Thoracic aorta (tissue), 2 donors: ENCODE results near the gene MAP4. TPM values are rescaled to one million over a fixed set of nuclear protein-coding genes. Genes with fewer than 3 reads are reported as not detected.
A peak's percentile ranks its signal among the peaks of the same experiment; 100 is the strongest.

Experiments used
- ATAC-seq: fragments of 150-250 bp; one replicate; pipeline ENCODE4 v1.8.0; 2017; ENCODE audit warnings: low read depth; ENCODE audit not compliant: insufficient number of reproducible peaks, low FRiP score
- DNase-seq: peaks from one replicate; pipeline ENCODE4 v3.0.0-alpha.2; 2020; ENCODE audit warnings: low spot score
- H3K27ac ChIP-seq, 2 donors: fragments of 200-600 bp; sonication (generic); 1 replicate in 1 of 2; 2 replicates in 1 of 2; pipeline ENCODE4 v1.5.1; 2016; ENCODE audit warnings: mild to moderate bottlenecking in 2 of 2, moderate library complexity in 2 of 2
- H3K27me3 ChIP-seq: fragments of 200-600 bp; sonication (generic); replicated peaks from 2 replicates; pipeline ENCODE4 v1.6.0; 2016; ENCODE audit warnings: mild to moderate bottlenecking; ENCODE audit not compliant: insufficient read depth
- H3K36me3 ChIP-seq: fragments of 200-600 bp; sonication (generic); one replicate; pipeline ENCODE4 v1.5.1; 2016
- H3K4me1 ChIP-seq, 2 donors: fragments of 200-600 bp; sonication (generic); 1 replicate in 1 of 2; 2 replicates in 1 of 2; pipeline versions ENCODE4 v1.5.1 to v1.6.0; 2016; ENCODE audit warnings: low read depth in 2 of 2, mild to moderate bottlenecking in 1 of 2; ENCODE audit not compliant: control insufficient read depth in 1 of 2
- H3K4me3 ChIP-seq: fragments of 200-600 bp; sonication (generic); 2 replicates; pipeline ENCODE4 v1.5.1; 2016; ENCODE audit warnings: mild to moderate bottlenecking
- H3K9me3 ChIP-seq: fragments of 200-600 bp; sonication (generic); 2 replicates; pipeline ENCODE4 v1.5.1; 2016
- total RNA-seq, 2 donors: library from RNA; depleted of rRNA; stranded (reverse); fragments of >200 nt; gene quantifications; one replicate each; pipeline versions ENCODE4 v1.1.0 to v1.2.3, GENCODE V29; 2016
- TF ChIP-seq, protein P1 (sequence below): fragments of 200-600 bp; sonication (generic); IDR thresholded peaks from one replicate; pipeline ENCODE4 v1.5.1; 2019; ENCODE audit warnings: antibody characterized with exemption

Gene MAP4
- total RNA-seq, 2 donors from 2014 or later, result 252 to 264 TPM

DNA sequence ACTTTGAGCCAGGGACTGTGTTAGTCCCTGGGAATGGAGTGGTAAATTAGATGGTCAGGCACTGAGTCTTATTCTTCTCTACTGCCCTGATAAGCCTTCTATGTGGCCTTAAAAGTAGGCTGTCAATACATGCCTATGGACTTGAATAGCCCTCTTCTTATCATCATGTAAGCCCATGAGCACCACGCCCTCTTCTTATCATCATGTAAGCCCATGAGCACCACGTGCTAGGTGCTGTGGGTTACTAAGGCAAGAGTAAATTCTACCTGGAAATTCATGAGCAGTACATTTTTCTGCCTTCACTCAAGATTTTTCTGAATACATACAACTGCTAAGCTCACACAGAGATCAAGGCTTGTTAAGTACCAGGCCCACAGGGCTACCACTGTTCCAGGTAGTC lies 144.8 kb downstream of the MAP4 start:
- DNase-seq (no peak), ATAC-seq (no peak)
- Histone ChIP-seq H3K27ac (no peak overlapping the region), H3K9me3 (no peaks in the 10 kb centered on the region), H3K4me1 (peaks cover 7 to 22% of the 10 kb centered on the region in 2 donors), H3K36me3 (peaks cover 68% of the 10 kb centered on the region), H3K4me3 (no peak overlapping the region), H3K27me3 (no peaks in the 10 kb centered on the region)
- TF ChIP-seq, protein P1, sequence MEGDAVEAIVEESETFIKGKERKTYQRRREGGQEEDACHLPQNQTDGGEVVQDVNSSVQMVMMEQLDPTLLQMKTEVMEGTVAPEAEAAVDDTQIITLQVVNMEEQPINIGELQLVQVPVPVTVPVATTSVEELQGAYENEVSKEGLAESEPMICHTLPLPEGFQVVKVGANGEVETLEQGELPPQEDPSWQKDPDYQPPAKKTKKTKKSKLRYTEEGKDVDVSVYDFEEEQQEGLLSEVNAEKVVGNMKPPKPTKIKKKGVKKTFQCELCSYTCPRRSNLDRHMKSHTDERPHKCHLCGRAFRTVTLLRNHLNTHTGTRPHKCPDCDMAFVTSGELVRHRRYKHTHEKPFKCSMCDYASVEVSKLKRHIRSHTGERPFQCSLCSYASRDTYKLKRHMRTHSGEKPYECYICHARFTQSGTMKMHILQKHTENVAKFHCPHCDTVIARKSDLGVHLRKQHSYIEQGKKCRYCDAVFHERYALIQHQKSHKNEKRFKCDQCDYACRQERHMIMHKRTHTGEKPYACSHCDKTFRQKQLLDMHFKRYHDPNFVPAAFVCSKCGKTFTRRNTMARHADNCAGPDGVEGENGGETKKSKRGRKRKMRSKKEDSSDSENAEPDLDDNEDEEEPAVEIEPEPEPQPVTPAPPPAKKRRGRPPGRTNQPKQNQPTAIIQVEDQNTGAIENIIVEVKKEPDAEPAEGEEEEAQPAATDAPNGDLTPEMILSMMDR, result no peak

DNA sequence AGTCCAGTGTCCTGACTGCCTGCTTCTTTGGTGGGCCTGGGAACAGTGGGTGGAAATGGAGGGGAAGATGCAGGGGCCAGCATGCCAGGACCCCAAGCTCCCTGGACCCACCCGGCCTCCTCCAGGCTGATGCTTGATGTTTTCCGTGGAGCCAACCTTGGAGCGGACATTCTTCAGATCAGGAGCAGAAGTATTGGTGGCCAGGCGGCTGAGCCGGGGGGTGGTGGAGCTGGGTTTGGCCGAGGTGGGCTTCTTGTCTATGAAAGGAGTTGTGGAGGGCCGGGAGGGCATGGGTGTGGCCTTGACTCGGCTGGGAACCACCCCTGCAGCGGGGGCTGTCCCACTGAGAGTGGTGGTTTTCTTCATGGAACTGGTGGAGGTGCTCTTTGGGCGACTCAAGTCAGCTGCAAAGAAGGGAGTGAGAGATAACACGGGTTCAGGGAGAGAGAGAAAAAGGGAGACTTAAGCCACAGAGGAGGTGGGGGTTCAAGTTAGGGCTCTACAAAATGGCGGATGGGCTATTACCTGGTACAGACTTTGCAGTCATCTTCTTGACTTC lies 145.4 kb downstream of the MAP4 start:
- ATAC-seq, result no peak
- TF ChIP-seq, protein P1, result no peak
- peaks cover 7 to 22% of the 10 kb centered on the region in 2 donors for H3K4me1 ChIP-seq
- DNase-seq, result no peak
- no peaks in the 10 kb centered on the region for H3K27me3 ChIP-seq
- H3K36me3 ChIP-seq, result peaks cover 74% of the 10 kb centered on the region
- no peak overlapping the region for H3K4me3 ChIP-seq
- H3K9me3 ChIP-seq, result no peaks in the 10 kb centered on the region
- H3K27ac ChIP-seq, result no peak overlapping the region

- ATAC-seq (no peak), DNase-seq (no peak)
- Histone ChIP-seq H3K4me1 (peaks cover 7 to 22% of the 10 kb centered on the region in 2 donors), H3K9me3 (no peaks in the 10 kb centered on the region), H3K27me3 (no peaks in the 10 kb centered on the region), H3K36me3 (peaks cover 75% of the 10 kb centered on the region), H3K4me3 (no peak overlapping the region), H3K27ac (no peak overlapping the region)
- TF ChIP-seq, protein P1, result no peak
Observed at GRCh38 chr3:47870156-47870555, 146.1 kb downstream of the MAP4 start.

GRCh38 chr3:47868306-47868705 lies 147.9 kb downstream of the MAP4 start:
- H3K27ac ChIP-seq, result peak overlapping the region; percentile 57 to 58
- DNase-seq, result no peak

DNA sequence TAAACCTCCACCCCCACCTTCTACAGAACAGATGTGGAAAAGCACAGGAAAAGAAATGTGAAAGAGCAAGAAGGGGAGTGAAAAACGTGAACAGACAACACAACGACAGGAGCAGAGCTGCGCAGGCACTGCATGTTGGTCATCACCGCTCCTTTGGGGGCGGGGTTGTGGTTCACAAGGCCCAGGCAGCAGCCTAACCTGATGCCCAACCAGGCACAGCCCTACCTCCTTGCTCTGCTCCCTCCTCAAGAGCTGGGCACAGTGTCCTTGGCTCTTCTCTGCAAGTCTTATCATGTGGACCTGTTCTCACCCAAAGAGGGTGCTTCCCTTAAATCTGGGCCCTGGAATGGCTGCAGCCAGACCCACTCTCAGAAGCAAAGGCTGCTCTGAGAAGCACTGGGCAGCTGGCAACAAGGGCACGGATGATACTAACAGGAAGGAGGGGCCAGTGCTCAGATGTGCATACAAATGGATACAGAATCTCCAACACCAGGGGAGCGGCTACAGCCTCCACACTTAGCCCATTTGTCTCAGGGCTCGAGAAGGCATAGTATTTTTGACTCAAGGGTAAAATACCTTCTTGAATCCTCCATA lies 148.7 kb downstream of the MAP4 start:
- ATAC-seq (no peak), DNase-seq (no peak)
- H3K4me3 ChIP-seq, result no peak overlapping the region
- peaks cover 7 to 22% of the 10 kb centered on the region in 2 donors for H3K4me1 ChIP-seq
- H3K27me3 ChIP-seq, result no peaks in the 10 kb centered on the region
- peak overlapping the region; percentile 57 to 58 for H3K27ac ChIP-seq
- no peaks in the 10 kb centered on the region for H3K9me3 ChIP-seq
- peaks cover 81% of the 10 kb centered on the region for H3K36me3 ChIP-seq
- TF ChIP-seq, protein P1, result no peak

More at GRCh38 chr3:47868306-47868705, 147.9 kb downstream of the MAP4 start:
- H3K4me1 ChIP-seq, result peaks cover 7 to 22% of the 10 kb centered on the region in 2 donors
- TF ChIP-seq, protein P1, result no peak
- no peak overlapping the region for H3K4me3 ChIP-seq
- ATAC-seq, result no peak
- H3K36me3 ChIP-seq, result peaks cover 86% of the 10 kb centered on the region
- H3K27me3 ChIP-seq, result no peaks in the 10 kb centered on the region
- no peaks in the 10 kb centered on the region for H3K9me3 ChIP-seq
